Measurements from ENCODE around the gene HCN2.

DNA sequence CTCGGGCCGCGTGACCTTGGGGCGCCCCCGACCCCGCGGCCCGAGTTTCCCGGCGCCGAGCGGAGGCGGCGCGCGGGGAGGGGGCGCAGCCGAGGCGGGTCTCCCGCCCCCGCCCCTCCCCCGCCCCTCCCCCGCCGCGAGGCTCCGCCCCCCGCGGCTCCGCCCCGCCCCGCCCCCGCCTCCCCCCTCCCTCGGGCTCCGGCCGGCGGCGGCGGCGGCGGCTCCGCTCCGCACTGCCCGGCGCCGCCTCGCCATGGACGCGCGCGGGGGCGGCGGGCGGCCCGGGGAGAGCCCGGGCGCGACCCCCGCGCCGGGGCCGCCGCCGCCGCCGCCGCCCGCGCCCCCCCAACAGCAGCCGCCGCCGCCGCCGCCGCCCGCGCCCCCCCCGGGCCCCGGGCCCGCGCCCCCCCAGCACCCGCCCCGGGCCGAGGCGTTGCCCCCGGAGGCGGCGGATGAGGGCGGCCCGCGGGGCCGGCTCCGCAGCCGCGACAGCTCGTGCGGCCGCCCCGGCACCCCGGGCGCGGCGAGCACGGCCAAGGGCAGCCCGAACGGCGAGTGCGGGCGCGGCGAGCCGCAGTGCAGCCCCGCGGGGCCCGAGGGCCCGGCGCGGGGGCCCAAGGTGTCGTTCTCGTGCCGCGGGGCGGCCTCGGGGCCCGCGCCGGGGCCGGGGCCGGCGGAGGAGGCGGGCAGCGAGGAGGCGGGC lies at the start of gene HCN2:
- TF ChIP-seq CTCF (IDR thresholded peaks at IDR 0.05) (no peak), POLR2A (IDR thresholded peaks at IDR 0.05) (no peak)
